ENCODE data around the gene PLXNB2. TPM values are rescaled to one million over a fixed set of nuclear protein-coding genes. Genes with fewer than 3 reads are reported as not detected.

PLXNB2 gene
- total RNA-seq, 1 donor from 2014 or later: 352 TPM

GRCh38 chr22:50300620-50301257 lies 6.7 kb downstream of the PLXNB2 start:
- peak overlapping the region; percentile 66 for H3K4me3 Mint-ChIP-seq
- H3K27ac Mint-ChIP-seq: peak overlapping the region; percentile 70
- no peak for DNase-seq (ENCODE audit: extremely low spot score, unreplicated experiment)
- H3K9me3 Mint-ChIP-seq: no peaks in the 10 kb centered on the region
- peaks cover under 1% of the 10 kb centered on the region for H3K36me3 Mint-ChIP-seq
- H3K27me3 Mint-ChIP-seq: no peaks in the 10 kb centered on the region
- no peak for TF ChIP-seq CTCF (conservative IDR thresholded peaks at IDR 0.05)
- H3K4me1 Mint-ChIP-seq (ENCODE audit: unreplicated experiment): peaks cover 18% of the 10 kb centered on the region

GRCh38 chr22:50299785-50300619 lies 7.4 kb downstream of the PLXNB2 start:
- TF ChIP-seq CTCF (conservative IDR thresholded peaks at IDR 0.05): no peak
- Mint-ChIP-seq H3K9me3 (no peaks in the 10 kb centered on the region), H3K36me3 (no peaks in the 10 kb centered on the region), H3K4me3 (peak overlapping the region; percentile 52), H3K4me1 (ENCODE audit: unreplicated experiment) (peaks cover 22% of the 10 kb centered on the region), H3K27ac (no peak overlapping the region), H3K27me3 (no peaks in the 10 kb centered on the region)
- DNase-seq (ENCODE audit: extremely low spot score, unreplicated experiment): no peak

GRCh38 chr22:50298937-50299784 lies 8.3 kb downstream of the PLXNB2 start:
- peak overlapping the region; percentile 82 for H3K27ac Mint-ChIP-seq
- H3K4me3 Mint-ChIP-seq: peak overlapping the region; percentile 70
- H3K27me3 Mint-ChIP-seq: no peaks in the 10 kb centered on the region
- H3K36me3 Mint-ChIP-seq: no peaks in the 10 kb centered on the region
- peaks cover 19% of the 10 kb centered on the region for H3K4me1 Mint-ChIP-seq (ENCODE audit: unreplicated experiment)
- no peaks in the 10 kb centered on the region for H3K9me3 Mint-ChIP-seq
- TF ChIP-seq CTCF (conservative IDR thresholded peaks at IDR 0.05): peak; percentile 27
- DNase-seq (ENCODE audit: extremely low spot score, unreplicated experiment): no peak

- no peaks in the 10 kb centered on the region for H3K9me3 Mint-ChIP-seq
- H3K36me3 Mint-ChIP-seq: no peaks in the 10 kb centered on the region
- H3K4me1 Mint-ChIP-seq (ENCODE audit: unreplicated experiment): peaks cover 17% of the 10 kb centered on the region
- peak overlapping the region; percentile 70 for H3K4me3 Mint-ChIP-seq
- no peak for TF ChIP-seq CTCF (conservative IDR thresholded peaks at IDR 0.05)
- peak overlapping the region; percentile 82 for H3K27ac Mint-ChIP-seq
- no peak for DNase-seq (ENCODE audit: extremely low spot score, unreplicated experiment)
- no peaks in the 10 kb centered on the region for H3K27me3 Mint-ChIP-seq
Measured at GRCh38 chr22:50298266-50298637, 9.2 kb downstream of the PLXNB2 start.

GRCh38 chr22:50297510-50298265 lies 9.8 kb downstream of the PLXNB2 start:
- no peaks in the 10 kb centered on the region for H3K36me3 Mint-ChIP-seq
- H3K9me3 Mint-ChIP-seq: no peaks in the 10 kb centered on the region
- H3K27me3 Mint-ChIP-seq: no peaks in the 10 kb centered on the region
- no peak for DNase-seq (ENCODE audit: extremely low spot score, unreplicated experiment)
- peaks cover 13% of the 10 kb centered on the region for H3K4me1 Mint-ChIP-seq (ENCODE audit: unreplicated experiment)
- H3K27ac Mint-ChIP-seq: peak overlapping the region; percentile 82
- peak overlapping the region; percentile 68 for H3K4me3 Mint-ChIP-seq
- no peak for TF ChIP-seq CTCF (conservative IDR thresholded peaks at IDR 0.05)

Measured in type B pancreatic cell (in vitro differentiated cells).